Subcutaneous abdominal adipose tissue (tissue), 5 donors: Measurements from ENCODE around the gene SPG11.
"Not testable (repeated sequence)": the region's sequence is repeated elsewhere in the genome, so short reads cannot be mapped to it uniquely, and the experiment has no call there.

Experiments used
- H3K27ac ChIP-seq: one replicate; pipeline ENCODE4 v1.7.0; 2013; ENCODE audit warnings: low read depth, mild to moderate bottlenecking, inconsistent platforms, low read length, moderate library complexity
- H3K27me3 ChIP-seq, 5 donors: one replicate each; pipeline ENCODE4 v1.7.0; 2013; ENCODE audit warnings: low read length in 5 of 5, inconsistent platforms in 1 of 5; ENCODE audit not compliant: control insufficient read depth in 5 of 5, insufficient read depth in 4 of 5
- H3K36me3 ChIP-seq, 5 donors: one replicate each; pipeline ENCODE4 v1.7.0; 2013; ENCODE audit warnings: low read length in 5 of 5; ENCODE audit not compliant: control insufficient read depth in 5 of 5, insufficient read depth in 5 of 5
- H3K4me1 ChIP-seq, 5 donors: one replicate each; pipeline ENCODE4 v1.7.0; 2013; ENCODE audit warnings: low read length in 5 of 5, mild to moderate bottlenecking in 3 of 5, moderate library complexity in 1 of 5; ENCODE audit not compliant: control insufficient read depth in 5 of 5, insufficient read depth in 5 of 5
- H3K4me3 ChIP-seq, 5 donors: one replicate each; pipeline ENCODE4 v1.7.0; 2013; ENCODE audit warnings: low read length in 5 of 5, low read depth in 1 of 5
- H3K9ac ChIP-seq, 5 donors: one replicate each; pipeline ENCODE4 v1.7.0; 2013; ENCODE audit warnings: low read length in 5 of 5, mild to moderate bottlenecking in 4 of 5, moderate library complexity in 3 of 5
- H3K9me3 ChIP-seq, 5 donors: one replicate each; pipeline ENCODE4 v1.7.0; 2013; ENCODE audit warnings: low read length in 5 of 5; ENCODE audit not compliant: control insufficient read depth in 5 of 5
- donor health status: healthy.
- donor health status: healthy.
- donor health status: healthy.
- donor health status: healthy.
- donor health status: healthy.

SPG11 gene

GRCh38 chr15:44535092-44535491 lies 128.4 kb downstream of the SPG11 start:
- Histone ChIP-seq H3K9me3 (no peaks in the 10 kb centered on the region), H3K27me3 (no peaks in the 10 kb centered on the region), H3K36me3 (peaks cover 0 to 5% (median 0%) of the 10 kb centered on the region in 5 donors), H3K4me1 (peaks cover 0 to 30% (median 27%) of the 10 kb centered on the region in 5 donors), H3K4me3 (no peak overlapping the region), H3K27ac (no peak overlapping the region), H3K9ac (no peak overlapping the region)

DNA sequence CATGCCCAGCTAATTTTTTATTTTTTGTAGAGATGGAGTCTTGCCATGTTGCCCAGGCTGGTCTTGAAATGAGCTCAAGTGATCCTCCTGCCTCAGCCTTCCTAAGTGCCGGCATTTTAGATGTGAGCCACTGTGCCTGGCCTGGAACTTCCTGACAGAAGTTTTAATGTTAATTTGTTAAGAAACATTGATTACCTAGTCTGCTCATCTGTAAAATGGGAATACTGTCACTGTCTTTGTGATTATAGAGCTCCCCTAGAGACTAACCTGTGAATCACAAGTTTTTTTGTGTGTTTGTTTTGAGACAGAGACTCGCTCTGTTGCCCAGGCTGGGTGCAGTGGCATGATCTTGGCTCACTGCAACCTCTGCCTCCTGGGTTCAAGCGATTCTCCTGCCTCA lies 130.8 kb downstream of the SPG11 start:
- no peak overlapping the region for H3K4me3 ChIP-seq

DNA sequence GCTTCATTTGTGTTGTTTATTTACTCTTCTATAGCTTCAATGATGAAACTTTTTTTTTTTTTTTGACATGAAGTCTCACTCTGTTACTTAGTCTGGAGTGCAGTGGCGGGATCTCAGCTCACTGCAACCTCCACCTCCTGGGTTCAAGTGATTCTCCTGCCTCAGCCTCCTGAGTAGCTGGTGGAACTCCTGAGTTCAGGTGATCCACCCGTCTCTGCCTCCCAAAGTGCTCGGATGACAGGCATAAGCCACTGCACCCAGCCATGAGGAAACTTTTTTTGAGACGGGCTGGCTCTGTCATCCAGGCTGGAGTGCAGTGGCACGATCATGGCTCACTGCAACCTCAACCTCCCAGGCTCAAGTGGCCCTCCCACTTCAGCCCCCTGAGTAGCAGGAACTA lies 131.2 kb downstream of the SPG11 start:
- H3K36me3 ChIP-seq, H3K9ac ChIP-seq, H3K27me3 ChIP-seq, H3K9me3 ChIP-seq, H3K4me3 ChIP-seq, H3K27ac ChIP-seq: not testable (repeated sequence)
- H3K4me1 ChIP-seq = peaks cover 0 to 15% (median 12%) of the 10 kb centered on the region in 5 donors

More for the DNA sequence above, 130.8 kb downstream of the SPG11 start:
- H3K36me3 ChIP-seq = peaks cover 0 to 5% (median 3%) of the 10 kb centered on the region in 5 donors
- no peak overlapping the region for H3K9ac ChIP-seq
- H3K9me3 ChIP-seq = no peaks in the 10 kb centered on the region
- no peaks in the 10 kb centered on the region for H3K27me3 ChIP-seq
- peaks cover 0 to 19% (median 16%) of the 10 kb centered on the region in 5 donors for H3K4me1 ChIP-seq
- no peak overlapping the region for H3K27ac ChIP-seq

DNA sequence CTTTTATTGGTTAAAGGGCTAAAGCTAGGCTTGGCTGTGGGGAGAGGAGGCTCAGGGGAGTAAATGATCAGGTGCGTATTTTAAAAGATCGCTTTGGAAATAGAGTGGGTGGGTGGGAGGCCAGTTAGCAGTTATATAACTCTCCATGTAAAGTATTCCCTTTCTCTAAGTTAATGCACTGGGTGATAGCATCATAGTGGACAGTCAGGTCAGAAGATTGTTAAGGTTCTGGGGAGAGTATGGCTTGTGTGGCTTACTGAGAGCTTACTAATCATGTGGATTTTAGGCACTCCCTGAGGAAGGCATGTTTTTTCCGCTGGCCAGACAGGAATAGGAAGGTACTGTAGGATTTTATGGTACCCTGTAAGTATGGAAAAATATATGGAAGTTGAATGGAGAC lies 132.8 kb downstream of the SPG11 start:
- no peak overlapping the region for H3K27ac ChIP-seq
- no peaks in the 10 kb centered on the region for H3K27me3 ChIP-seq
- peaks cover 0 to 8% (median 5%) of the 10 kb centered on the region in 5 donors for H3K4me1 ChIP-seq
- no peaks in the 10 kb centered on the region for H3K9me3 ChIP-seq
- H3K36me3 ChIP-seq = peaks cover 3 to 11% (median 7%) of the 10 kb centered on the region in 5 donors
- H3K9ac ChIP-seq = no peak overlapping the region
- H3K4me3 ChIP-seq = no peak overlapping the region

DNA sequence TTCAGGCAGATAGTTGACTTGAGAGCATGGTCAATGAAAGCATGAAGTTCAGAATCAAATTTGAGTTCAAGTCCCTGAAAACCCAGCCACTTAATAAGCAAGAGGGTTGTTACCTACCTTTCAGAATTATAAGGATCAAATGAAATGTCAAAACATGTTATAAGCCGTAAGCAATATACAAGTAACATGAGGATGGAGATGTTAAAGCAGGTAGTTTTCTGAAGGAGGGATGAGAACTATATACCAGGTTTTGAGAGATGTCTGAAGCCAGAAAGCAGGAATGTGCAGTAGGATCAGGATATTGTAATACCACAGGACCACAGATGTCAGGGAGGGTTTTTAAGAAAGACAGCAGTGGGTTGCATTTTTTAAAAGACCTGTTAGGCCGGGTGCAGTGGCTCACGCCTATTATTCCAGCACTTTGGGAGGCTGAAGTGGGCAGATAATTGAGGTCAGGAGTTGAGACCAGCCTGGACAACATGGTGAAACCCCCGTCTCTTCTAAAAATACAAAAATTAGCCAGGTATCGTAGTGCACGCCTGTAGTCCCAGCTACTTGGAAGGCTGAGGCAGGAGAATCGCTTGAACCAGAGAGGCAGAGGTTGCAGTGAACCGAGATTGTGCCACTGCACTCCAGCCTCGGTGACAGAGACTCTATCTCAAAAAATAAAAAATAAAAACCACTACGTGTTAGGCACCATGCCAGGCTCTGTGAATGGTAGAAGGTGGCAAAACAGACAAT lies 133.4 kb downstream of the SPG11 start:
- Histone ChIP-seq H3K4me1 (peaks cover 0 to 3% (median 0%) of the 10 kb centered on the region in 5 donors), H3K9ac (no peak overlapping the region), H3K36me3 (peaks cover 5 to 17% (median 8%) of the 10 kb centered on the region in 5 donors), H3K9me3 (no peaks in the 10 kb centered on the region), H3K27me3 (no peaks in the 10 kb centered on the region), H3K4me3 (no peak overlapping the region), H3K27ac (no peak overlapping the region)

DNA sequence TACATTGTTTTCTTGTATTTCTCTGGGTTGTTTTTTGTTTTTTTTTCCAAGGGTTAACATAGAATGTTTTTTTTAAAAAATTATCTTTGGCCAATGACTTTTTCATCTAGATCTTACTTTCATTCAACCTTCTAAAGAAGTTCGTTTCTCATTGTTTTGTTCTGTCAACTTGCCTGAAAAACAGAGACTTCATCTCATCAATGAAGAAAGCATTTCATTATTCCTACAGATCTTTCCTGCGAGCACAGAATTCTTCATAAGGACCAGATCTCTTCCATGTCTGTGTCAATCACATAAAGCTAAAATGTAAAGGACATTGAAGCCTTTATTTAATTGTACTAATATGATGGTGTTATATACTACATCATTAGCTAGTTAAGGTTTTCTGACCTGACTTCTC lies 136.2 kb downstream of the SPG11 start:
- no peak overlapping the region for H3K27ac ChIP-seq
- no peaks in the 10 kb centered on the region for H3K4me1 ChIP-seq
- no peak overlapping the region for H3K9ac ChIP-seq
- H3K4me3 ChIP-seq = no peak overlapping the region
- no peaks in the 10 kb centered on the region for H3K9me3 ChIP-seq
- no peaks in the 10 kb centered on the region for H3K27me3 ChIP-seq
- peaks cover 19 to 29% (median 22%) of the 10 kb centered on the region in 5 donors for H3K36me3 ChIP-seq

DNA sequence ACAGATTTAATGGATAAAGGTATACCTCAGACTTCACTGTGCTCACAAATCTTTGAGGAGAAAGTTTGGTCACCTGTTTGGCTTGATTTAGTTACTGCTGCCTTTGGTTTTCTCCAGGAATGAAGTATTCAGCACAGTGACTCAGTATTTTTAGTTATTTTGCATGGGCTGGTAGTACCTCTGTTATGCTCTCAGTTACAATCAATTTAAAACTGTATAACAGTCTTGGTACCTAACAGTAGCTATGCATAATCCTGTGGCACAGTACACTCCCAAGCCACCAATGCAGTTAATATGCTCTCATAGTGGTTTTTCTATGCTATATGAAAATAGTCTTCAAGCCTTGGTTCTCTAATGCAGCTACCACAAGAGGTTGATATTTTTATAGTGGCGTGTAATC lies 138.4 kb downstream of the SPG11 start:
- Histone ChIP-seq H3K36me3 (peaks cover 19 to 37% (median 30%) of the 10 kb centered on the region in 5 donors), H3K9me3 (no peaks in the 10 kb centered on the region), H3K9ac (no peak overlapping the region), H3K4me1 (no peaks in the 10 kb centered on the region), H3K27ac (no peak overlapping the region), H3K27me3 (no peaks in the 10 kb centered on the region), H3K4me3 (no peak overlapping the region)

GRCh38 chr15:44519537-44519936 lies 143.9 kb downstream of the SPG11 start:
- Histone ChIP-seq H3K36me3 (peaks cover 13 to 46% (median 26%) of the 10 kb centered on the region in 5 donors), H3K4me3 (no peak overlapping the region), H3K9ac (no peak overlapping the region), H3K27me3 (no peaks in the 10 kb centered on the region), H3K27ac (no peak overlapping the region), H3K4me1 (no peaks in the 10 kb centered on the region), H3K9me3 (no peaks in the 10 kb centered on the region)

DNA sequence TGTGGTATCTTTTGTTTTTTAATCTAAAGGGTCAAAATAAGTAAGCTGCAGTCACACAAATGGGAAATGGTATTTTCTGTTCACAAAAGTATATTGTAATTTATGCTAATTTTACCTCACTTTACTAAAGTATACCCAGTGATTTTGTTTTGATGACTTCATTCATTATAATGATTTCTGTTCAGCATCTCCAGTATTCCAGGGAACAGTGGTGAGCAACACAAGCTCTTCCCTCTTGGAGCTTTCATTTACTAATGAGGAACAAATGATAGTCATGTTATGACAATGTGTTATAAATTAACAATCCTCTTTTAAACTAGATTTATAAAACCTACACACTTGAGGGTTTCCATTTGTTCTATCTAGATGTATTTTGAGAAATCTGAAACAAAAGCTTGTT lies 147.0 kb downstream of the SPG11 start:
- no peak overlapping the region for H3K4me3 ChIP-seq
- H3K27me3 ChIP-seq = no peaks in the 10 kb centered on the region
- no peak overlapping the region for H3K9ac ChIP-seq
- H3K9me3 ChIP-seq = no peaks in the 10 kb centered on the region
- no peak overlapping the region for H3K27ac ChIP-seq
- peaks cover 2 to 27% (median 19%) of the 10 kb centered on the region in 5 donors for H3K36me3 ChIP-seq
- no peaks in the 10 kb centered on the region for H3K4me1 ChIP-seq
